Uterus (tissue), 4 donors: Measurements from ENCODE around the gene PLXNC1. TPM values are rescaled to one million over a fixed set of nuclear protein-coding genes. Genes with fewer than 3 reads are reported as not detected.

Experiments used
- DNase-seq, 2 donors: peaks; one replicate each; pipeline ENCODE4 v3.0.0-alpha.2; 2019 to 2020
- H3K27ac ChIP-seq, 2 donors: fragments of 200-600 bp; sonication (generic); 1 replicate in 1 of 2; 2 replicates in 1 of 2; pipeline ENCODE4 v1.5.1; 2016 to 2018
- H3K27me3 ChIP-seq, 2 donors: fragments of 200-600 bp; sonication (generic); one replicate each; pipeline ENCODE4 v1.5.1; 2018 to 2019; ENCODE audit warnings: control low read depth in 1 of 2
- H3K36me3 ChIP-seq, 2 donors: fragments of 200-600 bp; sonication (generic); one replicate each; pipeline ENCODE4 v1.5.1; 2019; ENCODE audit warnings: control low read depth in 1 of 2
- H3K4me1 ChIP-seq, 2 donors: fragments of 200-600 bp; sonication (generic); one replicate each; pipeline ENCODE4 v1.5.1; 2018 to 2019; ENCODE audit warnings: control low read depth in 1 of 2
- H3K4me3 ChIP-seq, 2 donors: fragments of 200-600 bp; sonication (generic); 1 replicate in 1 of 2; 2 replicates in 1 of 2; pipeline ENCODE4 v1.5.1; 2018 to 2019; ENCODE audit warnings: mild to moderate bottlenecking in 1 of 2
- H3K9me3 ChIP-seq, 2 donors: fragments of 200-600 bp; sonication (generic); one replicate each; pipeline ENCODE4 v1.5.1; 2019; ENCODE audit warnings: control low read depth in 1 of 2
- POLR2A ChIP-seq, 2 donors: fragments of 450-650 bp; IDR thresholded peaks; one replicate each; pipeline ENCODE4 v1.6.1; 2016; ENCODE audit warnings: antibody characterized with exemption in 2 of 2, mild to moderate bottlenecking in 1 of 2, moderate library complexity in 1 of 2
- intact Hi-C: fragments of 100-400 bp; cut with DNase I; formaldehyde crosslinking; loops from one replicate; pipeline ENCODE4 v1.15.1; 2023; ENCODE audit warnings: low total_unique reads
- total RNA-seq, 4 donors: library from RNA; depleted of rRNA in 3 of 4; stranded (reverse); fragments of >200 nt in 3 of 4; gene quantifications; one replicate each; pipeline versions ENCODE4 v1.1.0 to v1.2.4, GENCODE V29; 2014 to 2023
- TF ChIP-seq, protein P1 (sequence below), 4 experiments: fragments of 200-600 bp in 2 of 4; fragments of 450-650 bp in 2 of 4; sonication (generic) in 2 of 4; IDR thresholded peaks; one replicate each; pipeline ENCODE4 v1.5.1; 2016 to 2019; ENCODE audit warnings: antibody characterized with exemption in 4 of 4, mild to moderate bottlenecking in 2 of 4, moderate library complexity in 1 of 4
- donor health status: DM: yes; HTN: yes; CAD: no.

The PLXNC1 gene
- total RNA-seq, 4 donors from 2014 or later = 11.6 to 23.8 (median 16.3) TPM

DNA sequence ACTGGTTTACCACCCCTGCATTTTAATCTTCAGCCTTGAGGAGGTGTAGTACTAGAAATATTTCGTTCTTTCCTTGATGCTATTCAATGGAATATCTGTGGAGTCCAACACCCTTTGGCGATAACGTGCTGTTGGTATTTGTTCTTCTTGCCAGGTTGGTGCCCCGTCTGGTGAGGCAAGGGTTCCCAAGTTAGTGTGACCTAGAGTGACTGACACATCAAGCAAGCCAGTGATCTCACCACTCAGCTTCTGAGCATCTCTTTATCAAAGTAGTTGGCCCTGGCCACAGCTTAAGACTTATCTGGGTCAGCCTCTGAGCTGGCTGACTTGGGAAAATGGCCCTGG, 60.2 kb downstream of the PLXNC1 start:
- Histone ChIP-seq H3K27me3 (no peaks in the 10 kb centered on the region), H3K36me3 (no peaks in the 10 kb centered on the region), H3K9me3 (no peaks in the 10 kb centered on the region), H3K27ac (peak overlapping the region; percentile 48 to 59), H3K4me3 (no peak overlapping the region), H3K4me1 (no peaks in the 10 kb centered on the region)
- intact Hi-C loops = no loop called here
- DNase-seq = no peak
- no peak for TF ChIP-seq POLR2A (IDR thresholded peaks at IDR 0.05)

DNA sequence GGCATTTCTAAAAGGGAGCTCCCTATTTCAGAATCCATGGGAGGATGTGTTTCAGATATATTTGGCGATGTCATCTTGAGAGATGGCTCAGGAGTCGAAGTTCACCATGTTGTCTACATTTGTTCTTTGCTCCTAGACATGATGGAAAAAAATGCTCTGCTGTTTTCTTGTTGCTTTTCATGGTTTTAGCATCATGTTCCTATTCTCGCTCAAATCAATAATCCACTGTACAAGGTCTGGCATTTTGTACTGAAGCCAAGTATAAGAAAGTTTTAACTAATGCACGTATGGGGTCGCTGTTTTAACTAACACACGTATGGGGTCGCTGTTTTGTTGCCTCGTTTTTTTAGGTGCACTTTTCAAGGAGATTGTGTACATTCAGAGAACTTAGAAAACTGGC, 60.9 kb downstream of the PLXNC1 start:
- no peak overlapping the region for H3K4me3 ChIP-seq
- no peak for TF ChIP-seq POLR2A (IDR thresholded peaks at IDR 0.05)
- TF ChIP-seq, protein P1, sequence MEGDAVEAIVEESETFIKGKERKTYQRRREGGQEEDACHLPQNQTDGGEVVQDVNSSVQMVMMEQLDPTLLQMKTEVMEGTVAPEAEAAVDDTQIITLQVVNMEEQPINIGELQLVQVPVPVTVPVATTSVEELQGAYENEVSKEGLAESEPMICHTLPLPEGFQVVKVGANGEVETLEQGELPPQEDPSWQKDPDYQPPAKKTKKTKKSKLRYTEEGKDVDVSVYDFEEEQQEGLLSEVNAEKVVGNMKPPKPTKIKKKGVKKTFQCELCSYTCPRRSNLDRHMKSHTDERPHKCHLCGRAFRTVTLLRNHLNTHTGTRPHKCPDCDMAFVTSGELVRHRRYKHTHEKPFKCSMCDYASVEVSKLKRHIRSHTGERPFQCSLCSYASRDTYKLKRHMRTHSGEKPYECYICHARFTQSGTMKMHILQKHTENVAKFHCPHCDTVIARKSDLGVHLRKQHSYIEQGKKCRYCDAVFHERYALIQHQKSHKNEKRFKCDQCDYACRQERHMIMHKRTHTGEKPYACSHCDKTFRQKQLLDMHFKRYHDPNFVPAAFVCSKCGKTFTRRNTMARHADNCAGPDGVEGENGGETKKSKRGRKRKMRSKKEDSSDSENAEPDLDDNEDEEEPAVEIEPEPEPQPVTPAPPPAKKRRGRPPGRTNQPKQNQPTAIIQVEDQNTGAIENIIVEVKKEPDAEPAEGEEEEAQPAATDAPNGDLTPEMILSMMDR (IDR thresholded peaks at IDR 0.05) = no peak
- H3K36me3 ChIP-seq = no peaks in the 10 kb centered on the region
- no peaks in the 10 kb centered on the region for H3K4me1 ChIP-seq
- H3K27ac ChIP-seq = no peak overlapping the region
- no peaks in the 10 kb centered on the region for H3K27me3 ChIP-seq
- DNase-seq = no peak
- no peaks in the 10 kb centered on the region for H3K9me3 ChIP-seq
- intact Hi-C loops = no loop called here

DNA sequence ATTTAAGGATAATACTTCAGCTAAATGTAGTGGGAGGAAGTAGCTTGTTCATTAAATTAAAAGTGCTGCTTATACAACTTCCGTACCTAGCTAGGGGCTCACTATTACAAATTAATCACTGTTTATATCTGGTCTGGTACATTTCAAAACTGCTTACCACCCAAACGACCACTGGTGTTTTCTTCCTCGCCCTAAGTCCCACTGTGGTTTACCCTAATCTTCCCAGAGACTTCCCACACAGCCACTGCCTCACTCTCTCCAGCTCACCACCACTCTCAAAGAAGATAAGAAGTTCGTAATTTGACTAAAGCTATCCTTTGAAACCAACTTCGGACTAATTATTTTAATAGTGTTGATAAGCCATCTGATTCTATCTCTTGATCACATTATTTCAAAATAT, 62.6 kb downstream of the PLXNC1 start:
- no peak for DNase-seq

DNA sequence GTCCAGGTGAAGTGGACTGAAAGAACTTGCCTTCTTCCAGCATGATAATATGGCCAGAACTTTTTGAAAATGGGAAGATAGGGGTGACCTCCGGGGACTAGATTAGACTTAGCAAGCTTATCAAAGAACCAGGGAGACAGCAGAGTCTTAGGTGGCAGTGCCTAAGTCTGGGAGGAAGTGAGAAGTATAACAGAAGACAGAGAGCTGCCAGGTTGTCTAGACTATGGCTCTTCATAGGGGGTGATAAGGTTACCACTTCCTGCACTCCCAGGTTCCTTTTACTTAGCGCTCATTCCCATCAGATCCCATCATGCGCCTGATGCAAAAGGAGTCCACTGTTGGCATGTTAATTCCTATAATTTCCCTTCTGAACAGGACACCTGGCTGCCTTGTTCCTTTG, 69.9 kb downstream of the PLXNC1 start:
- H3K27ac ChIP-seq = no peak overlapping the region
- TF ChIP-seq, protein P1 (IDR thresholded peaks at IDR 0.05) = no peak
- TF ChIP-seq POLR2A (IDR thresholded peaks at IDR 0.05) = no peak
- intact Hi-C loops = no loop called here
- H3K4me3 ChIP-seq = no peak overlapping the region
- DNase-seq = no peak
- H3K9me3 ChIP-seq = no peaks in the 10 kb centered on the region
- no peaks in the 10 kb centered on the region for H3K36me3 ChIP-seq
- no peaks in the 10 kb centered on the region for H3K4me1 ChIP-seq
- H3K27me3 ChIP-seq = no peaks in the 10 kb centered on the region

More for the DNA sequence above, 62.6 kb downstream of the PLXNC1 start:
- Histone ChIP-seq H3K27me3 (no peaks in the 10 kb centered on the region), H3K27ac (no peak overlapping the region), H3K36me3 (no peaks in the 10 kb centered on the region), H3K4me3 (no peak overlapping the region), H3K9me3 (no peaks in the 10 kb centered on the region), H3K4me1 (no peaks in the 10 kb centered on the region)
- TF ChIP-seq, protein P1 (IDR thresholded peaks at IDR 0.05) = no peak
- no peak for TF ChIP-seq POLR2A (IDR thresholded peaks at IDR 0.05)
- intact Hi-C loops = no loop called here

DNA sequence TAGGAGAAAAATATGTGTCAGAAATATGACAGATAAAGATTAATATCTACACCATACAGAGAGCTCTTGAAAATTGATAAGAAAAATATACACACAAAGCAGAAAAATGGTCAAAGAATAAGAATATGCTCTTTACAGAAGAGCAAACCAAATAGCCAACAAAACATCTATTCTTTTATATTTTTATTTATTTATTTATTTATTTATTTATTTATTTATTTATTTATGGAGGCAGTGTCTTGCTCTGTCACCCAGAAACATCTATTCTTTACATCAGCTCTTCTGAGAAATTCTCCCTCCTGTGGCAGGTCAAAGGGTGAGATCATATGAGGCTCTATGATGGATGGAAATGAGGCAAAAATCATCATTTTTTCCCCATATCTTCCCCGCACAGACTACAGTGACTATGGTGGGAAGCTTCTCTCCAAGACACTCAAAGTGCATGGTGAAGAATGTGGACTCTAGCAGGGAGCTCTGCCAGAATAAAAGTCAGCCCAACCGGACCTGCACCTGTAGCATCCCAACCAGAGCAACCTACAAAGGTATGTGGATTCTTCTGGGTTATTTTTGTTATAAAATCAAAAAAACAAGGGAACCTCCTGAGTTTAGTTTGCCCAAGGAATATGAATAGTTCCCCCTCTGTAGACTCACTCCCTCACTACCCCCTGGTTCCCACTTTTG, 71.4 kb downstream of the PLXNC1 start:
- intact Hi-C loops = no loop called here
- H3K27me3 ChIP-seq = no peaks in the 10 kb centered on the region
- no peak overlapping the region for H3K4me3 ChIP-seq
- no peaks in the 10 kb centered on the region for H3K9me3 ChIP-seq
- H3K36me3 ChIP-seq = no peaks in the 10 kb centered on the region
- no peak for DNase-seq
- TF ChIP-seq POLR2A (IDR thresholded peaks at IDR 0.05) = no peak
- TF ChIP-seq, protein P1 (IDR thresholded peaks at IDR 0.05) = no peak
- H3K27ac ChIP-seq = no peak overlapping the region
- no peaks in the 10 kb centered on the region for H3K4me1 ChIP-seq

DNA sequence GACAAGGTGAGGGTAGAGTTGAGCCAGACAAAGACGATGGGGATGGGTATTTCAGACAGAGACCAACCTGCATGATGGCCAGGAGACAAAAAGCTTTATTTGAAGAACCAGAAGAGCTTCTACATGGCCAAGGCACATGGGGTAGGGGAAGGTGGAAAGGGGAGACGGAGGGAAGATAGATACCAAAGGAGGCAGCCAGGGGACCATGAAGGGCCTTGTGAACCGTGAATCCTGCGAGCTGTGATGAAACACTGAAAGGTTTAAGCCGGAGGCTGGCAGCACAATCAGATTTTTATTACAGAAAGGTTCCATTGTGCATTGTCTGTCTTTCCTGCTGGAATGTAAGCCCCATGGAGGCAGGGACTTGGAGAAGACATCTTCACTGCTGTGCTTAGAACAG, 72.4 kb downstream of the PLXNC1 start:
- H3K36me3 ChIP-seq = no peaks in the 10 kb centered on the region
- no peak for TF ChIP-seq POLR2A (IDR thresholded peaks at IDR 0.05)
- TF ChIP-seq, protein P1 (IDR thresholded peaks at IDR 0.05) = no peak
- no peak overlapping the region for H3K4me3 ChIP-seq

More for the DNA sequence above, 72.4 kb downstream of the PLXNC1 start:
- Histone ChIP-seq H3K27ac (no peak overlapping the region), H3K4me1 (no peaks in the 10 kb centered on the region), H3K27me3 (no peaks in the 10 kb centered on the region), H3K9me3 (no peaks in the 10 kb centered on the region)
- intact Hi-C loops = no loop called here
- no peak for DNase-seq
